Stimulated activated CD8-positive, alpha-beta memory T cell treated with anti-CD3 and anti-CD28 coated beads, Interleukin-15, amount 100 ng/mL, for 1 hour (primary cell): Measurements from ENCODE around the gene HOMER2.
"Not testable (repeated sequence)": the region's sequence is repeated elsewhere in the genome, so short reads cannot be mapped to it uniquely, and the experiment has no call there.

Source experiments
- DNase-seq: peaks from one replicate; pipeline ENCODE4 v3.0.0-alpha.2; 2020; ENCODE audit warnings: low read depth

Gene HOMER2

DNA sequence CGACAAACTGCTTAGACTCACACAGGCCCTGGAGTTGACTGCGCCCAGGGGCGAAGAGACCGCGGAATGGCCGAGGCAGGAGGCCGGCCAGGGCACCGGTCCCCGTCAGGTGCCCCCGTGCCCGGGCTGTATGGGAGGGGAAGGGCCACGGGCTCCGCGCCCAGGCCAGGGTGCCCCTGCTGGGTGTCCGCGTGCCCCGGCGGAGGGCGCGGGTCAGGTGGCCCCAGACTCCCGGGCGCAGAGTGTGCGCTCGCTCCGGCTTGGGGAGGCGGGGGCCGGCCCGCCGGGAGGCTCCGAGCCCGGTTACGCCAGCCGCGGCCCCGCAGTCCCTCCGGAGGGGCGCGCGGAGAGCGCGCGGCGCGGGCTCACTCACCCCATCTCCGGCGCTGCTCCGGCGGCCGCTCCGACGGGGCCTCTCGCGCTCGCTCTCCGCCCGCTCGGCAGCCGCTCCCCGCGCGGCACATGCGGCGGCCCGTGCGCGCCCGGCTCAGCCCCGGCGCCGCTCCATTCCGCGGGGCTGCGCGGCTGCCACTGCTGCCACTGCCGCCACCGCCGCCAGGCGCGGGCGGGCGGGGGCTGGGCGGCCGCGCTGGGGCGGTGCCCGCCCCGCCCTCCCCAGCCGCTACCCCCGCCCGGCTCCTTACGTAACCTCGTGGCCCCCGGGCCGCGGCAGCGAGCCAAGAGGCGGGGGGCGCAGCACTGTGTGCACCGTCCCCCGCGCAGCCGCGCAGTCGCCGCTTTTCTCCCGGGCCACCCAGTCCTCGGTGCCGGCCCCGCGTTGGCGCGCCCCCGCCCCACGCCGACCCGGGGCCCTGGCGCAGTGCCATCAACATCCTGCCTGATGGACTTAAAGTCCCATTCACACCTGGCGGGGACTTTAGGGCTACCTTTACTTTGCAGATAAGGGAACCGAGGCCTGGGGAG, at the start of gene HOMER2:
HOMER2 (minus strand) TSS at position 563 of the 924 bp plus-strand sequence; CDS start at position 378, 185 bp downstream.
- DNase-seq = no peak

DNA sequence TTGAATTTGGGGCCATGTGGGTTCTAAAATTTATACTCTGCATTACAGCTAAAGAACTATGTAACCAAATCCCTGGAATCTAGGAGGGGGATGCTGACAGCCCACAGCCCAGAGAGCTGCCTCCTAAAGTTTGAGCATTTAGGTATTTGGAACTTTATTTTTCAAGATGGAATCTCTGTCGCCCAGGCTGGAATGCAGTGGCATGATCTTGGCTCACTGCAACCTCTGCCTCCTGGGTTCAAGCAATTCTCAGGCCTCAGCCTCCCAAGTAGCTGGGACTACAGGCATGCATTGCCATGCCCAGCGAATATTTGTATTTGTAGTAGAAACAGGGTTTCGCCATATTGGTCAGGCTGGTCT, 48.1 kb upstream of the HOMER2 start:
- DNase-seq = not testable (repeated sequence)

DNA sequence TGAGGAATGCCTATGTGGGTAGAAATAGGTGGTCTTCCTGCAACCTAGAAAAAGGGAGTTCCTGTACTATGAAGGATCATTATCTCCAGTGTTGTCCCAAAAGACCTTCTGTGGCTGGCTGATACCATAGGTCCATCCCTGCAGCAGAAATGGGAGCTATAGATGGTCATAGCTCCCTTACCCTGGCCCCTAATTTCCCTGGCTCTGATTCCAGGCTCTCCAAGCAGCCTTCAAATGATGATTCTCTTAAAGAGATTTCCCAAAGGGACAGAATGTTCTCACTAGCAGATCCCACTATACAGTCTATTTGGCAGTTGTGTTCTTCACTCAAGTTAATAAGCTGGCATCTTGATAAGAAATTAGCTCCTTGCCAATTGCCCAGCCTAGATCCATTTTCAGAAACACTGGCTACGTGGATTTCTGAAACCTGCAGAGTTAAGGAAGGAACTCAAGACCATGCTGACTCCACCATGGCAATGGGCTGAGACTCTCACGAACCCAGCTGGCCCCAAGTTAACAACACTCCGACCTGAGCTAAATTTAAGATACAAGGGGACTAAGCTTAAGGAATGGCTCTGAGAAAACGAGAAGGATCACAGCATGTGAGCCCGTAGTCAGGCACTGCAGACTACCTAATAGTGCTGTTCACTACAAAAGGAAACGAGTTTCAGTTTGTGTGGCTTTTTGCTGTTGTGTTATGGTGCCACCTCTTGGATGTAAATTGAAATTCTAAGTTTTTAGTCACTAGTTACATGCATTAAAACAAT, 47.6 kb upstream of the HOMER2 start:
- DNase-seq = no peak

DNA sequence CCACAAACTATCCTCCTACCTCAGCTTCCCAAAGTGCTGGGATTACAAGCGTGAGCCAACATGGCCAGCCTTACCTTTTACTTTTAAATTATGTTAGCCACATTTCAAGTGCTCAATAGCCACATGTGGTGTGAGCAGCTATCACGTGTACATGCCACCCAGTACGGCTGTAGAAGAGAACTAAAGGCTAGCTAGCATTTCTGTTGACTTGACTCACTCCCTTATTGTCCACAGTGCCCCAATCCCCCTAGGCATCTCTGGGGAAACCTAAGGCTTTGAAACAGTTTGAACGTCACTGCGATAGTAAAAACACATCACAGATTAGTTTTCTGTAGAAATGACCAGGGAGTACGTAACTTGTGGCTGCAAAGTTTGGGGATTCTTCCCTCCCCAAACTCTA, 46.9 kb upstream of the HOMER2 start:
- DNase-seq = no peak

DNA sequence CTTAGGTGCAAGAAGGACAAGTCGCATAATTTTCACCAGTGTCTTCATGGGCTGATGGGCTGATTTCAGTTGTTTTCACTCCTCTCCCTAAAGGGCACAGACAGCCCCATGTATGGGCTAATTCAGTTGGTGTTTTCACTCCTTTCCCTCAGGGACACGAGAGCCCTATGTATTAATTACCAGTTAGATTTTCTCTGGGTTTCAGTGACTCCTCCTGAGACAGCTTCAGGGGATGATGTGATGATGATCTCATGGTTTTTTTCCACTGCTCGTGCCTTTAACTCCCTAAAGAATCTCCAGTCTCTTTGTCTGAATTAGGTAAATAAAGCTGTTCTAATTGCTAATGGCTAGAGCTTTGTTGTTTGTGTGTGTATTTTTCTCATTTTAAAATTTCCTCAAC, 43.4 kb upstream of the HOMER2 start:
- no peak for DNase-seq

DNA sequence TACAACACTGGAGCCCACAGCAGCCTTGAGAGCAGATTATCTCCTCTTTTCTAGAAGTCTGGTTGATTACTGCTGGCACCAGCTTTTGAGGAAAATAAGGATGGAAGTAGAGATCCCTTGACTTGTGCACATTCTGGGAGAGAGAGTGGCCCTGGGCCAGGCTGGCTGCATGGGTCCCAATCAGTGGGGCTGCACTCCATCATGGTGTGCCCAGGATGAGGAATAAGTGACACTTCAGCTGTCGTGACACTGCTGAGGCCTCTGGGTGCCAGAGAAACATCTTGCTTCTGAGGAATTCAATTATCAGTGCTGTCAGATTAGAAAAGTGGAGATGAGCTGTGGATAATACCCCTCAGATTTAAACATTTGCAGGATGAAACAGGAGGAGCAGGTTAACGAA, 42.6 kb upstream of the HOMER2 start:
- DNase-seq = no peak

DNA sequence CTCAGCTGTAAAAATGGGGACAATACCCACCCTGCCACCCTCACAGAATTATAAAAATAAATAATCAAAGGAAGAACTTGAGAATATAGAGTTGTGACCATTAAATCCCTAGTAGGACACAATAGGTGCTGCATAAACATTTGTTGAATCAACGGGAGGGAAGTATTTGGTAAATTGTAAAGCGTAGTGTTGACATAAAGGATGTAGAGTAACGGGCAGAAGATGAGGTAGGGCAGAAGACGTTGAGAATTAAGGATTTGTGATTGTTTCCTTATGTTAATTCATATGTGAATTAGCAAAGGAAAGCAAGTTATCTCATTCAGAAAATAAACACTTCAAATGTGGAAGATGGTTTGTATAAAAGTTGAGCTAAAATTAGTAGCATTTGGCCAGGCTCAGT, 40.6 kb upstream of the HOMER2 start:
- DNase-seq = no peak

DNA sequence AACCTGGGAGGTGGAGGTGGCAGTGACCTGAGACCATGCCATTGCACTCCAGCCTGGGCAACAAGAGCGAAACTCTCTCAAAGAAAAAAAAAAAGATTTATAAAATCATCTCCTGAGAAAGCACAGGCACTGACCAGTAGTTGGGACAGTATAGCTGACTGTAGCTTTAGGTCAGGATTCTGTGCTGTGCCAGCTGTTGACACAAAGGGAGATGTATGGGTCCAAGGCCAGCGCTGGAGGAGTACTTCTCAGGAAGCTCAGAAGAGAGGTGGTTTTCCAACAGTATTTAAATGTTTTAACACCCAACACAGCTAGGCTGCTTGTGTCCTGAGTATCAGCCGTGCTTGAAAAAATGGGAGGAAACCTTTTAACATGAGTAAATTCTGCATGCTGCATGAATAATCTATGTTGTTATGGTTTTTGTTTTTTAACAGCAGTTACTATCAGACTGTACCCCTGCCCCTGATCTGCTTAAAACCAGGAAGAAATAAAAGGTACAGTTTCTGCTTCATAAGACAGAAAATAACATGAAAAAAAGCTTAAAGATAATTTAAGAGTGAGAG, 40.0 kb upstream of the HOMER2 start:
- DNase-seq = no peak

DNA sequence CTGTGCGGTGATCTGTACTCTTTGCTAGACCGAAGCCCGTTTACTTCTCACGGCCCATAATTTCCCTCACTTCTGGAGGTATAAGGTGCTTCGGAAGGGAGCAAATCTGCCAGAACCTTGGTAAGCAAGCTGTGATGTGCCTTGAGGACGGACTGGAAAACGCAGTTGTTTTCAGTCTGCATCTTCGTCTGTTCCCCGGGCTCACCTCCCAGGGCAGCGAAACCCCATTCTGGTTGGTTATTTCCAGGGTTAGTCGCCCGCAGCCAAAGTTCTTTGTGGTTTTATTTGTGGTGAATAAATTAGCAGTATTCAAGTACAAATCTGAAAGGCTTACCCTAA, 33.9 kb upstream of the HOMER2 start:
- DNase-seq = peak; percentile 1

DNA sequence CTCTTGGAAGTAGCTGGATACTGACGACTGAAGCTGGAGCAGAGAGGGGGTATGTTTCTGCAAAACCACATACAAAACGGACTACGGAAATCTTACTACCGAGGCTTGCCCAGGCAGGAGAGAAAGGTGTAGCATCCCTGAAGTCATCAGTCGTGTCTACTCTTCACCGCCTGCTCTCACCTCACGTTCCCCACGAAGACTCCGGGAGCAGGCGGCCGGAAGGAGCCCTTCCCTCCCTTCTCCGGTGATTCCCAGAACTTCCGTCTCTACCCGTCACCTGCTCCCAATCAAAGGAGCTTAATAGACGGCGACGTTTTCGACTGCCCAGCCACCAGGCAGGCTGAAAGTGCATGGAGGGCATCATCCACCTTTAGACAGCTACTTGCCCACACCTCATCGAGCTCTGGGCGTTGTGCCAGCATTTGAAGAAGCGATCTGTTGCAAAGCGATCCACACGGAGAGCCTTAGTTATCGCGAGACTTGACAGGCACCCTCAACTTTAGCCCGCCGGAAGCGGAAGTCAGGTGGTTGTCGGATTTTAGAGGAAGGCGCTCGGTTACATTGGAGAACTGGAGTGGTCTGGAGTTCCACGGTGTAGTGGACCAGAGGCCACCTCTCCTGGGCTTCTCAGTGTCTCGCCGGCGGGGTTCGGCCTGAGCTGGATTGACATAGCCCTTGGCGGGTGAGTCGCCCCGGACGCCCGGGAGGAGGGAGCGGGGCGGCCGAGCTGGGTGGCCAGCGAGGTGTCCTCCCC, 33.3 kb upstream of the HOMER2 start, which contains the start of gene RAMAC:
RAMAC (plus strand) TSS at position 523 of the 754 bp plus-strand sequence. CDS start 2,809 bp downstream, outside the sequence.
- DNase-seq = peak; percentile 84

DNA sequence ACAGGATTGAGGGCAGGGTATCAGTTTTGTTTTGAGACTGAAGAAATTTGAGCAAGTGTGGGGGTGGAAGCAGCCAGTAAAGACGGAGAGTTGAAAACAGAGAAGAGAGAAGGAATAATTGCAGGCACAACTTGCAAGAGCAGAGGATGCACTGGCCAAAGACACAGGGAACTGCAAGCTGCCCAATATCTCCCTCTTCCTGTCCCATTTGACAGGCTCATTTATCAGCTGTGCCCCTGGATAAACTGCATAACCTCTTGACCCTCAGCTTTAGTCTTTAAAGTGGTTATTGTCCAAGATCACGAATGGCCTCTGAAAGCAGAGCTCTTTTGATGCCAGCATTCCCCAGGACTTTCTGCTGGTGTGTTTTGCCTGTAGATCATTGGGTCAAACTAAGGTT, 28.5 kb upstream of the HOMER2 start:
- DNase-seq = no peak

DNA sequence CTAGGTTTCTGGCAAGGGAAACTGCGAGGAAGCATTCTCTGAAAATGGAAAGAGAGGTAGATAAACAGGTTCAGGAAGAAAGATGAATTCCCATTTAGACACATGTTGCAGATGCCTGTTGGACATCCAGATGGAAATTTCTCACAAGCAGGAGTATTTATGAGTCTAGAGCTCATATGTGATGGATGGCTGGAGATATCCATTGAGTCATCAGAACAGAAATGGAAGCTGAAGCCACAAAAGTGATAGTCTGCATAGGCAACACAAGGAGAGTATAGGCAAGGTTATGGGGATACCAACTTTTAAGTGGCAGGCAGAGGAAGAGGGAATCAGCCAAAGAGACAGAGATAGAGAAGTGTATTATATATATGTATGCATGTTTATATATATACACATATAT, 27.2 kb upstream of the HOMER2 start:
- DNase-seq = no peak

DNA sequence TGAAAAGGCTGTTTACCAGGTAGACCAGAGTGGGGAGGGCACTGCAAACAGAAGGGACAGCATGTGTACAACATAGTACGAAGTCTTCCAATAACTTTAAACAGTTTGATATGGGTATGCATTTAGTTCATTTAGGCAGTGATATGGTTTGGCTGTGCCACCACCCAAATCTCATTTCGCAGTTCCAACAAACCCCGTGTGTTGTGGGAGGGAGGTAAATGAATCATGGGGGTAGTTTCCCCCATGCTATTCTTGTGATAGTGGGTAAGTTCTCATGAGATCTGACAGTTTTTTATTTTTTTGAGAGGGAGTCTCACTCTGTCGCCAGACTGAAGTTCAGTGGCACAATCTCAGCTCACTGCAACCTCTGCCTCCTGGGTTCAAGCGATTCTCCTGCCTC, 25.9 kb upstream of the HOMER2 start:
- no peak for DNase-seq

DNA sequence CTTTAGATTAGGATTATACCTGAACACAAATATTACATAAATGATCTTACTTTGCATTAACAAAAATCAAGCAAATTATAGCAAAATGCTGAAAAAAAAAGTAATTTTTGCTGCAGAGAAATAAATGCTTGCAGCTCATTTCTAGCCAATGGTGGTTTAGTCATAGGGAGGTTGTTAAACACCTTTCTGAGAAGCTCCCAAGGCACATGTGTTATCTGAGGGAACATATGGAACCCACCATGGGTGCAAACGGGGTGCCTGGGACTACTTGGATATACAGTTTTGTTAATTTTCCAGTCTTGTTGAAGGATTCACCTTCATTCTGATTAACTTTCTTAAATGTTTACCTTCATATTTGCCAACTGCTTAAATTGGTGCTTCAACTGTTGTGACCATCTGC, 24.6 kb upstream of the HOMER2 start:
- DNase-seq = no peak

DNA sequence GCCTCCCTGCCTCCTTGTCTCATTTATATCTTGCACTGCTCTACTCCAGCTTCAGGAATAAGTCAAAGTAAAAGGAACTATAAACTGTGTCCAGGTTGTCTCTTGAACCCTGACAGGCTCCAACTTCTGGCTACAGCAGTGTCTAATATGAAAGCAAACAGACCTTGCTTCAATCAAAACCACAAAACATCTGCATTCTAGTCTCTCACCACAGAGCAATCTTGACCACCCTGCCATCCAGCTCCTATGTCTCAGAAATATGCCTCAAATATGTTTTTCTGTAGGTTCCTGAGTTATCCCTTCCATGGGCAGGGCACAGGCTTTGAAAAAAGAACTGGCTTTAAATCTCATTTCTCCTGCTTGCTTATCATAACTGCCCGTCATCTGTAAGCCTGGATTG, 20.5 kb upstream of the HOMER2 start:
- no peak for DNase-seq

DNA sequence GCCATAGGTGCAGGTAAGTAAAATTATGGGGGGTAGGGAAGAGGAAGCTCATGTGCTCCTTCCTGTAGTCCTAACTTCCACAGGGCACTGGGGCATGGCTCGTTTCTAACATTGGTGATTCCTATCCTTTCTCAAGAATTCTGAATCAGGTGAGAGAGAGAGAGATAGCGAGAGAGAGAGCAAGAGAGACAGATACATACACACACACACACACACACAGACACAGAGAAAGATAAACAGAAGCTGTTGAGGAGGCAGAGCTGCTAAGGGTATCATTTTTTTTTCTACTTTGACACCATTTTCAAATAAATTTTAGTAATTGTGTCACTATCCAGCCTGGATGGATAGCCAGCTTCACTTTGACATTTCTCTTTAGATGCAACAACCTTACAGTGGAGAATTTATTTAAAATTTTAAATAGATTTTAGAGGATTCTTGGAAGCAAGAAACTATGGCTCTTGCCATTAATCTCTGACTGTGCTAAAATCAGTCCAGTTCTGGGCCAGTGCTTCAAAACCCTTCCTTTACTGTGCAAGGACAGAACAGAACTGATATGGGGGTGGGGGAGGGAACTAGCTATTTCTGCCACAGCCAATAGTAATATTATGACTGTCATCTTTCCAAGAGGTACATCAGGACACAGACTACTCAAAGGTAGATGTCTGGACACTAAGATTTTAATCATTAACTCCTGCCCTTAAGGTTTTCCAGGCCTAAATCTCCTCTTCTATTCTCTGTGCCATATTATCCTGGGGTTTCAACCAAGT, 18.9 kb upstream of the HOMER2 start:
- no peak for DNase-seq

DNA sequence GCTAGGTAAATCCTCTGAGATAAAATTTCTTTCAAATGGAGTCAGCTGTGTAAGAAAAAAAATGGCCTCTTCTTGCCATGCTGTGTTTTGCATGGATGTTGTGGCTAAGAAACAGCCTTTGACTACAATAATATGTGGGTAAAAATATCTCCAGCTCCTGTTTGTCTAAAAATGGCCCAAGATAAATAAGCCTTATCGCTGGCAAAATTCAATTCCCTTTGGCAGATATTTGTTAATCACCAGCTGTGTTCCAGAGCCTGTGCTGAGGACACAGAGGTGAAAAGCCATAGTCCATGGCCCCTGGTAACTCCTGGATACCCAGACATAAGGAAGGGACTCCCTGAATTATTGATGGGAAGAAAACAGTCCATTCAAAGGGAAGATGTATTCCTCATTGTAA, 18.2 kb upstream of the HOMER2 start:
- no peak for DNase-seq

DNA sequence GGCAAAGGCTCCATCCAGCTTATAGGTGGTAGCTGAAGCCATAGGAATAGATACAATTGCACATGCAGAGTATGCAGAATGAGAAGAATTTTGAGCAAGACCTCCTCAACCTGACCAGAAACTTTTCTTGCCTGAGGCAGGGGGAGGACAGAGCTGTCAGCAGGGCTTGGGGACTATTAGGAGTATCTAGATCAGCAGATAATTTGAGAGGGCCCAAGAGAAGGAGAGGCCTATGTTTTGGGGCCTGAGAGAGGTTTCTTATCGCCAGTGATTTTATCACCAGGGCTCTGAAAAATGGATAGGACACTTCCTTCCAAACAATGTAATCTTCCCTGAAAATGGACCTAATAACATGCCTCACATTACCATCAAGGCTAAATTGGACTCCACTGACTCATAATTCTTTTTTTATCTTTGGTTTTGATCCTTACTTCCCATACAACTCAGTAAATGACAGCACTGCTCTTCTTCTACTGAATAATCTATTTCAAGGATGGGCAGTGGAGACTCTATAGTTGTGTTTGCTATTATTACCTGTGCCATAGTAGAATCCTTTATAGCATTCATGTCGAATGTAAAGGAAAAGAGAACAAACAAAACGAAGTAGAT, 17.7 kb upstream of the HOMER2 start:
- no peak for DNase-seq

DNA sequence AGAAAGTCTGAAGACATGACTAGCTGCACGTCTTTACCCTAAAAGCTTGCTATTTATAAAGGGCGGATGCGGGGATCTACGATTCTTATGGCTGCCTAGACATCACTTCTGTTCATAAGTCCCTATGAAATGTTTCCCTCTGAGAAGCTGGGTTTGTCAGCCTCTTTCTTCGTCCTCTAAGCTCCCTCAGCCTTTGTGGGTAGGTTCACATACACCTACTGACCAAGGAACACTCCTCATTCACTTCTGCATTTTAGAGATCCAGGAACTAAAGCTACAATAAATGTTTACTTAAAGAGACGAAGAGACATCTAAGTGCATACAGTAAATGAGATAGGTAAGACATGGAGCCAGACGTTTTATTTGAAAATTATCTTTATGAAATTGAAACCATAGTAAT, 16.8 kb upstream of the HOMER2 start:
- DNase-seq = no peak

DNA sequence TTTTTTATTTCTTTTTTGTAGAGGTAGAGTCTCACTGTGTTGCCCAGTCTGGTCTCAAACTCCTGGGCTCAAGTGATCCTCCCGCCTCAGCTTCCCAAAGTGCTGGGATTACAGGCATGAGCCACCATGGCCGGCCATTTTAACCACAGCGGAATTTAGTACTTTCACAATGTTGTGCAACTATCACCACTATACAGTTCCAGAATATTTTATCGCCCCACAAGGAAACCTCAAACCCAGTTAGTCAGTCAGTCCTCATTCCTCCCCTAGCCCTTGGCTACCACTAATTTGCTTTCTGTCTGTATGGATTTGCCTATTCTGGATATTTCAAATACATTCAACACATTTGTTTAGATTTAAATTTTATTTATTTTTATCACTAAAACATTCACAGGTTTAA, 15.5 kb upstream of the HOMER2 start:
- DNase-seq = no peak

DNA sequence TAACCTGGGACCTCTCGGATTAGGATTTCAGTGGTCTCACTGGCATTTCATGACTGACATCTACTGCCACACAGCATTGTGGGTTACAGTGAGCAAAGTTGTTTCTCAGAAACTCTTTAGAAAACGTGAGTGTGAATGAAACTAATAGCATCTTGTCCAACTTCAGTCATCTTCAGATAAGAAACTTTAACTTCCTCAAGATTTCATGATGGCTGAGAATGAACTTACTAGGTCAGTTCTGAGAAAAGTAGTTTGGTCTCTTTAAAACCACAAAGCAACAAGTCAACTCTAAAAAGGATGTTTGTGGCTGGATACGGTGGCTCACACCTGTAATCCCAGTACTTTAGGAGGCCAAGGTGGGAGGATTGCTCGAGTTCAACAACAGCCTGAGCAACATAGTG, 14.2 kb upstream of the HOMER2 start:
- DNase-seq = no peak
